ENCODE measurements around the gene DNAJB5. TPM values are rescaled to one million over a fixed set of nuclear protein-coding genes. Genes with fewer than 3 reads are reported as not detected.

The DNAJB5 gene
- total RNA-seq, 1 experiment from 2014 or later, result 3.4 TPM

GRCh38 chr9:34961574-34962490 is 27.7 kb upstream of the DNAJB5 start:
- intact Hi-C loops (cut with micrococcal nuclease; ENCODE audit: unreplicated experiment), result no loop called here
- no peak for TF ChIP-seq CTCF (IDR thresholded peaks at IDR 0.05; ENCODE audit: insufficient read depth in 1 of 2, low read depth in 1 of 2, low read length in 1 of 2, severe bottlenecking in 1 of 2, unreplicated experiment in 1 of 2)
- no peak overlapping the region for H3K4me3 ChIP-seq (ENCODE audit: low read depth, low read length)
- Mint-ChIP-seq H3K4me3 (ENCODE audit: unreplicated experiment) (no peak overlapping the region), H3K27ac (ENCODE audit: unreplicated experiment) (no peak overlapping the region), H3K4me1 (ENCODE audit: low read depth, unreplicated experiment) (no peaks in the 10 kb centered on the region), H3K36me3 (ENCODE audit: insufficient read depth, unreplicated experiment) (no peaks in the 10 kb centered on the region), H3K27me3 (ENCODE audit: insufficient read depth, unreplicated experiment) (peaks cover 13% of the 10 kb centered on the region), H3K9me3 (ENCODE audit: unreplicated experiment) (no peaks in the 10 kb centered on the region)
- H3K4me1 ChIP-seq, result 0 out of 2 replicates have a peak, but pooled peaks cover 3% of the 10 kb centered on the region
- no peaks in the 10 kb centered on the region for H3K36me3 ChIP-seq (ENCODE audit: control insufficient read depth, insufficient read depth, low read length)
- BruUV-seq (replicated peaks), result no TSS peak
- POLR2A ChIA-PET, result no interaction called here
- DNase-seq, result no peak
- H3K9me3 ChIP-seq, result no peaks in the 10 kb centered on the region
- peaks cover 3% of the 10 kb centered on the region for H3K27me3 ChIP-seq (replicated peaks; ENCODE audit: control insufficient read depth, insufficient read depth, low read length)
- CTCF ChIA-PET, result interaction anchor here (1.1 kb wide), 1 partner anchor 62 kb away, joined by 3 read pairs; no protein-coding TSS in a partner anchor

GRCh38 chr9:34962546-34962945 is 27.0 kb upstream of the DNAJB5 start:
- peaks cover 13% of the 10 kb centered on the region for H3K27me3 Mint-ChIP-seq (ENCODE audit: insufficient read depth, unreplicated experiment)
- H3K4me3 Mint-ChIP-seq (ENCODE audit: unreplicated experiment), result no peak overlapping the region

GRCh38 chr9:34963552-34963951 is 26.0 kb upstream of the DNAJB5 start:
- TF ChIP-seq CTCF (IDR thresholded peaks at IDR 0.05; ENCODE audit: insufficient read depth in 1 of 2, low read depth in 1 of 2, low read length in 1 of 2, severe bottlenecking in 1 of 2, unreplicated experiment in 1 of 2), result no peak
- BruUV-seq (replicated peaks), result no TSS peak
- no peak overlapping the region for H3K4me3 Mint-ChIP-seq (ENCODE audit: unreplicated experiment)
- peaks cover under 1% of the 10 kb centered on the region for H3K27me3 ChIP-seq (replicated peaks; ENCODE audit: control insufficient read depth, insufficient read depth, low read length)
- H3K27me3 Mint-ChIP-seq (ENCODE audit: insufficient read depth, unreplicated experiment), result peaks cover 13% of the 10 kb centered on the region
- no peaks in the 10 kb centered on the region for H3K36me3 ChIP-seq (ENCODE audit: control insufficient read depth, insufficient read depth, low read length)
- CTCF ChIA-PET, result no interaction called here
- no peak overlapping the region for H3K27ac Mint-ChIP-seq (ENCODE audit: unreplicated experiment)
- H3K9me3 Mint-ChIP-seq (ENCODE audit: unreplicated experiment), result no peaks in the 10 kb centered on the region
- POLR2A ChIA-PET, result no interaction called here
- no peaks in the 10 kb centered on the region for H3K36me3 Mint-ChIP-seq (ENCODE audit: insufficient read depth, unreplicated experiment)
- no peak overlapping the region for H3K4me3 ChIP-seq (ENCODE audit: low read depth, low read length)
- intact Hi-C loops (cut with micrococcal nuclease; ENCODE audit: unreplicated experiment), result no loop called here
- no peaks in the 10 kb centered on the region for H3K9me3 ChIP-seq
- no peaks in the 10 kb centered on the region for H3K4me1 Mint-ChIP-seq (ENCODE audit: low read depth, unreplicated experiment)
- no peak for DNase-seq
- H3K4me1 ChIP-seq, result no peaks in the 10 kb centered on the region

More at GRCh38 chr9:34962546-34962945, 27.0 kb upstream of the DNAJB5 start:
- Mint-ChIP-seq H3K27ac (ENCODE audit: unreplicated experiment) (no peak overlapping the region), H3K36me3 (ENCODE audit: insufficient read depth, unreplicated experiment) (no peaks in the 10 kb centered on the region), H3K9me3 (ENCODE audit: unreplicated experiment) (no peaks in the 10 kb centered on the region), H3K4me1 (ENCODE audit: low read depth, unreplicated experiment) (no peaks in the 10 kb centered on the region)
- H3K36me3 ChIP-seq (ENCODE audit: control insufficient read depth, insufficient read depth, low read length), result no peaks in the 10 kb centered on the region
- DNase-seq, result no peak
- H3K4me1 ChIP-seq, result 0 out of 2 replicates have a peak, but pooled peaks cover 3% of the 10 kb centered on the region
- no peak for TF ChIP-seq CTCF (IDR thresholded peaks at IDR 0.05; ENCODE audit: insufficient read depth in 1 of 2, low read depth in 1 of 2, low read length in 1 of 2, severe bottlenecking in 1 of 2, unreplicated experiment in 1 of 2)
- no peak overlapping the region for H3K4me3 ChIP-seq (ENCODE audit: low read depth, low read length)
- peaks cover 3% of the 10 kb centered on the region for H3K27me3 ChIP-seq (replicated peaks; ENCODE audit: control insufficient read depth, insufficient read depth, low read length)
- intact Hi-C loops (cut with micrococcal nuclease; ENCODE audit: unreplicated experiment), result no loop called here
- CTCF ChIA-PET, result interaction anchor here (1.1 kb wide), 1 partner anchor 63 kb away, joined by 3 read pairs; no protein-coding TSS in a partner anchor
- POLR2A ChIA-PET, result no interaction called here
- BruUV-seq (replicated peaks), result no TSS peak
- H3K9me3 ChIP-seq, result no peaks in the 10 kb centered on the region
